GM21529 (cell line): ENCODE measurements around the gene PRKCZ.

Experiments used
- ATAC-seq: cut with Tn5 transposase; IDR thresholded peaks from one replicate; pipeline ENCODE4 v1.9.1; 2021; ENCODE audit not compliant: unreplicated experiment

Gene PRKCZ

DNA sequence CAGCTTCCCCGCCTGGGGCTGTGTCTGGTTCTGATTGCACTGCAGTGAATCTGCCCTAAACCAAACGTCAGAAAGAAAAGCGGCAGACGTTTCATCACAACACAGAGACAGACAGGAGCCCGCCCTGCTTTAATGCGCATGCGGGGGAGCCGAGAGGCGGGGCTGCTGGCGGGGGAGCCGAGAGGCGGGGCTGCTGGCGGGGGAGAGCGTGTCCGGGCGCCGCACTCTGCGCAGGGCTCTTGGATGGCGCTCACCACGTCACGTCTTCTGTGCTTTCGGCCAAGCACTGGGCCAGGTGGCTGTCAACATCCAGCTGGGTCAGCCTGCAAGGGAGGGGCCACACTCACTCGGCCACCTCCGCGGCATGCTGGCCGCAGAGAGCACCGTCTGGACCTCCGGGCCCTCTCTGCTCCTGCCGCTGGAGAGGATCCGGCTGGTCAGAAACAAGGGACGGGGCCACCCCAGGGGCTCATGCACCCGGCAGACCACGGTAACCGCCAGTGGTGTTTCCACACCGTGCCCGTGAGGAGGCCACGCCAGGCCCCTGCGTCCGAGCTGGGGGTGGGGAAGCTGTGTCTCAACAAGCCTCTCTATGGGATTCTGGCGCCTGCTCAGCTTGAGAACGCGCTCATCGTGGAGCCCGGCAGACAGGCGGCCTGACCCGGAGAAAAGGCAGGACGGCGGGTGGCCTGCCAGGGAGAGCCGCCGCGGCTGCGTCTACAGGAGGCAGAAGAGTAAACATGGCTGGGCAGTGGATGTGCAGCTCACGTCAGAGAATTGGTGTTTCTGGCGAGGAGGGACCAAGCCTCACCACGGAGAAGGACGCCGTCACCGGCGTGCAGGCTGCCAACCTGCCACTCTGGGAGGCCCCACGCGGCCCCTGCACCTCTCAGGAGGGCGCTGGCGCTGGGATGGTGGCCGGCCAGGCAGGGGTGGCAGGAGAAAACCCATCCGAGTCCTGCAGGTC, 139.5 kb downstream of the PRKCZ start:
- ATAC-seq: peak; percentile 82

DNA sequence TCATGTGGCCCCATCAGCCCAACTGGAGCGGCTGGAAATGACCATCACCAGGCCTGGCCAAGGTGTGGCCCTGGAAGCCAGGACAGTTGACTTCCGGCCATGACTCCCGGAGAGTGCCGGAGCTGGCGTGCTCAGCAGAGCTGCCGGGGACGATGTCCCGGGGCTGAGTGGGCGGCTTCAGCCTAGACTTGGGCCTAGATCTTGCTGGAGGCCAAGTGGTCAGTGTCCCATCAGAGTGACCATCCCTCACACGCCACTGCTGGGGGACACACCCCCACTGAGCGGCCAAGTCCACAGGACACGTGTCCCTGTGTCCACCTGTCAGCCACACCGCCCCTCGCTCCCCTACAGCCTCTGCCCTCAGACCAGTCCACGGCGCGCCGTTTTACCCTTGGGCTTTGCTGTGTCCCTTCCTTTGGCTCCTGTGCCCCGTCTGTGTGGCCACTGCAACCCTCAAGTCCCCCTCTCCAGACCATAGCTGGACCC, 140.3 kb downstream of the PRKCZ start:
- ATAC-seq: no peak

DNA sequence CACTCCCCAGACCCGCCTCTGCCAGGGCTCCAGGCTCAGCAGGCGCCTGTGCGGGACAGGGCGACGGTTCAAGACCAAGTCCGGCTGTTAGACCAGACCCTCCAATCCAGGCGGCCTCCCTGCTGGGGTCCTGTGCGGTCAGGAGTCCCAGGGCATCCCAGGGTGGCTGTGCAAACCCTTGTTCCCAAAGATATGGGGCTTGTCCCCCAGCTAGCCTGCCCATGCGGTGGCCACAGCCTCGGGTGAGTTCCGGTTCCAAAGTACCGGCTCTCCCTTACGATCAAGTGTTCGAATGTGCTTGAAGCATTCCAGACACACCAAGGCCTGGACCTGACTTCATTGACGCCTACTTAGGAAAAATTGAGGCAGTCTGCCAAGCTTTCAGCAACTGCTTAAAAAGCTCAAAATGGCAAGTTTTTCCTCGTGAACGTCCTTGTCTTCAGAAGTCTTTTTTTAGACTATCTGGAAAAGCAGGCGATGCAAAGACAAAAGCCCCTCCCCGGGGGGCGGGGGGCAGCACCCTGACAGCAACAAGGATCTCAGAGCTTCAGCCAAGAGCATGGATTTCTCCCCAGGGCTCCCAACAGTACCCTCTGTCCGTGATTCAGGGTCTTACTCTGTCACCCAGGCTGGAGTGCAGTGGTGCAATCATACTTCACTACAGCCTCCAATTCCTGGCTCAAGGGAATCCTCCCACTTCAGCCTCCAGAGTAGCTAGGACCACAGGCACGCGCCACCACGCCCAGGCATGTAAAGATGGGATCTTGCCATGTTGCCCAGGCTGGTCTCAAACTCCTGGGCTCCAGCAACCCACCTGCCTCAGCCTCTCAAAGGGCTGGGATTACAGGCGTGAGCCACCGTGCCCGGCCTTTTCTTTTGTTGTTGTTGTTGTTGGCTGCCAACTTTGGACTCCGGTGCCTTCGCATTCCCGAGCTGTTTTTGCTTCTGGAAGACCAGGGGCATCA, 142.1 kb downstream of the PRKCZ start:
- no peak for ATAC-seq

- ATAC-seq: no peak
These were observed 143.5 kb downstream of the PRKCZ start for GRCh38 chr1:2193514-2194281.

GRCh38 chr1:2194319-2194897, 144.2 kb downstream of the PRKCZ start, which contains the start of gene FAAP20:
Gene FAAP20, minus strand, starts transcription at chr1:2194772. Its CDS starts 23 bp downstream, at chr1:2194749.
- ATAC-seq: peak; percentile 54

DNA sequence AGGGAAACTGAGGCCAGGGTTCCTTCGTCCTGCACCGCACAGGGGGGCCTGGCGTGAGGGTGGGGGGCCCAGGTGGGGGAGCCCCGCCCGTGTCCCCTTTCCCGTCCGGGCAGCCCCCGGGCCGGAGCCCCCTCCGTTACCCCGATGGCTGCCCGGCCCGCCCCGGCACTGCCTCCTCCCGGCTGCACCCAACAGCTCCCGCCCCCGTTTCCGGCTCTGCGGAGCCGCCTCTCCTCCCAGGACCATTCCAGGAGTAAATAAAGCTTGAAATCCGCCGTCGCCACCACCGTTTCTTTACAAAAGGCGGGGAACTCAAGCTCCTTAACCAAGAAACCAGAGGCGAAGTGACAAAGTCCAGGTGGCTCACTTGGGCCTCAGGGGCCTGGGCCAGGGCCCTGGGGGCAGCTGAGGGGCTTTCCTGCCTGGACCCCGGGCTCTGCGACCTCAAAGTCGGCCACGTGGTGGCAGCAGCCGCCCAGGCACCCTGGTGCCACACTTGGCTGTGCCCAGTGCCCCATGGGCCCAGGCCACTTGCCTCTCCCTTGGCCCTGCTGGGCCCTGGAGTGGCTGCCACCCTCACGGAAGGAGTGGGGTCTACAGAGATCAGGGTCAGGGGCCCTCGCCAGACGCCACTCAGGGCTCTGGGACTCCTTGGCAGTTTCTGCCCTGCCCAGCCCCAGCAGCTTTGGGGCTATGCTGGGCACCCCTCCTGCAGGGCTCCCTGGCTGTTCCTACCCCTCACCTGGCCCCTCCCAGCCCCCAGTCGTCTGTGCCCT, 144.9 kb downstream of the PRKCZ start:
- ATAC-seq: peak; percentile 67

DNA sequence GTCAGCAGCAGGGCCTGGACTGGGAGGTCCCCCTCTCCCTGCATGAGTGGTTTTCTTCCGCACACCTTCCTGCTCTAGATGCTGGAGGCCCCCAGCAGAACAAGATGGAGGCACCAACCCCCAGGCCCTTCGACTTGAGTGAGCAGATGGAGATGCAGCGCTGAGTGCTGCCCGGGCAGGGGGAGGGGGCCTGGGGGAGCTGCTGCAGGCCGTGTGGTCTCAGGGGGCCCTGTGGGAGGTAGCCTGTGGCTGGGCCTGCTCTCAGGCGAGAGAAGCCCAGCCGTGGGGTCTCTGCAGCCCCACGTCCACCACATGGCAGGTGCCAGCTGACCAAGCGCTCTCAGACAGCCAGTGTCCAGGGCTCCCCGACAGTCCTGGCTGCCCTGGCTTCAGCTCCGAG, 145.6 kb downstream of the PRKCZ start:
- no peak for ATAC-seq

DNA sequence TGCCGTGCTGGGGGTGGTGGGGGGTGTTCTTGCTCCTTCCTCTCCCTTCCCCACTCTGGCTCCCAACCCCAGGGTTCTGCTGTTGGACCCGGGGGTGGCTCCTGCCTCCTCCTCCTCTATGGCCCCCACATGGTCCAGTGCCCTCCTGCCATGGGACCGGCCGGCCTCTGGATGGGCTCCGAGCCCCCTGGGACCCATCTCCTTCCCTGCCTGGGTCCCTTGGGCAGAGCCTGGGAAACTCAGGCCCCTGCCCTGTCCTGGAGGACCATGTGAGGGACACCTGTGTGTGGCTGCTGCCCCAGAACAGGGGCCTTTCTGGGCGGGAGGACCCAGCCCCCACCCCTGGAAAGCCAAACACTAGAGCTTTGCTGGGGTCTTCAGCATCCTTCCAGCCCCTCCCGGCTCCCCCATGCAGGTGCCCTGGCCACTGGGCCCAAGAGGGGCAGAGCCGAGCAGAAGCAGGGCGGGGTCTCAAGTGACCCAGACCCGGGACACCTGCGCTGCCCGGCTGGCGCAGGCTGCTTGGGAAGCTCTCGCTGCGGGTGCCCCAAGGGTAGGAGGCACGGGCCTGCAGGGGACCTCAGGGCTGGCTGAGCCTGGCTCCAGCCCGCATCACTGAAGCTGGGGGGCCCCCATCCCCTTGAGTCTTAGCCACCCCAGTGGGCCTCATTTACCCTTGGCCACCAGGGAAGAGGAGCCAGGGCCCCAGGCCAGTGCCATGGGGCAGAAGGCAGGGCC, 146.9 kb downstream of the PRKCZ start:
- no peak for ATAC-seq

GRCh38 chr1:2197707-2198165, 147.5 kb downstream of the PRKCZ start:
- ATAC-seq: no peak

DNA sequence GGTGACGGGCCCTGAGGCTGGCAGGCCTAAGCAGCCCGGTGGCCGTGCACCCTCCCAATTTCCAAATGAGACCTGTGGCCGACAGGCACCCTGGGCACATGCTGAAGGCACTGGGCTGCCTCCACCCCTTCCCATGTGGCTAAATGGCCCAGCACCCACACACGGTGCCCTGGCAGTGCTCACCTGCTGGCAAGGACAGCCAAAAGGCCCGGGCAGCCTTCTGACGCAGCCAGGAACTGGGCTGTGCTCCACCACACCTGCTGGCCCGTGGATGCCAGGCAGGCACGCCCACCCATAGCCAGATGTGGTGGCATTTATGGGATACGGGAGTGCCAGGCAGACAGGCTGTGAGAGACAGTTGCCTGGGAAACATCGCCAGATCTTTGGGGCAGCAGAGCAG, 148.4 kb downstream of the PRKCZ start:
- no peak for ATAC-seq

GRCh38 chr1:2199042-2199810, 149.0 kb downstream of the PRKCZ start:
- ATAC-seq: no peak

DNA sequence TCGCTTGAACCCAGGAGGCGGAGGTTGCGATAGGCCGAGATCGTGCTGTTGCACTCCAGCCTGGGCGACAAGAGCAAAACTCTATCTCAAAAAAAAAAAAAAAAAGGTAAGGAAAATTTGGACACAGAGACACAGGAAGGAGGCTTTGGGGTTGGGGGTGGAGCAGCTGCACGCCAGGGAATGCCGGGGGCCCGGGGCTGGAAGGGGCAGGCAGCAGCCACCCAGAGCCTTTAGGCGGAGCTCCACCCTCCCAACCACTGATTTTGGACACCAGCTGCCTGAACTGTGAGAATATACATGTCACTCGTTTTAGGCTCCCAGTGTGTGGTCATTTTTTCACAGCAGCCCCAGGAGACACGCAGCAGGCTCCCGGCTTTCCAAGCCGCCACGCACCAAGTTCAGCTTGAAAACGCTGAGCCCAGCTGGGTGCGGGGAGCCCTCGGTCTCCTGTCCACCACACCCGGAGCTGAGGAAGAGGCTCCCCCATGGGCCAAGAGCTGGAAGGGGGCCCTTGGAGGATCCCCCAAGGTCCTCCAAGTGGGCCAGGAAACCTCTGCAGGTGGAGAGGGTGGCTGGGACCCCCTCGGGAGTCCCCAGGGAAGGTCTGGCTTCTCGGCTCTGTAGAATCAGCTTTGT, 150.2 kb downstream of the PRKCZ start:
- ATAC-seq: no peak

DNA sequence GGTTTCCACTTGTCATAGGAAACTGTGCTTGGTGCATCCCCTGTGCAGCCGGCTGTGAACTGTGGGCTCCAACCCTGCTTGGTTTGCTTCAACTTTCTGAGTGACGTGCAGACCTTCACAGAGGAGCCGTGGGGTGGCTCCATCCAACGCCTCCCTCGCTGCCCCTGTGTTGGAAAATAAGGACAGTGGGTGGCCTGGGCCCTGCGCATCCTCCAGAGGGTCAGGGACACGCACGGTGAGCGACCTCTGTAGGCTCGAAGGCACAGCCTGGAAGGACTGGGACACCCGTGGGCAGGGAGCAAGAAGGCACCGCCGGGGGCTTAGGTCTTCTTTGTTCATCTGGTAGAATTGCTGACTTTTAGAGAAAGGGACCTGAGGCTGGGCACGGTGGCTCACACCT, 150.9 kb downstream of the PRKCZ start:
- no peak for ATAC-seq

DNA sequence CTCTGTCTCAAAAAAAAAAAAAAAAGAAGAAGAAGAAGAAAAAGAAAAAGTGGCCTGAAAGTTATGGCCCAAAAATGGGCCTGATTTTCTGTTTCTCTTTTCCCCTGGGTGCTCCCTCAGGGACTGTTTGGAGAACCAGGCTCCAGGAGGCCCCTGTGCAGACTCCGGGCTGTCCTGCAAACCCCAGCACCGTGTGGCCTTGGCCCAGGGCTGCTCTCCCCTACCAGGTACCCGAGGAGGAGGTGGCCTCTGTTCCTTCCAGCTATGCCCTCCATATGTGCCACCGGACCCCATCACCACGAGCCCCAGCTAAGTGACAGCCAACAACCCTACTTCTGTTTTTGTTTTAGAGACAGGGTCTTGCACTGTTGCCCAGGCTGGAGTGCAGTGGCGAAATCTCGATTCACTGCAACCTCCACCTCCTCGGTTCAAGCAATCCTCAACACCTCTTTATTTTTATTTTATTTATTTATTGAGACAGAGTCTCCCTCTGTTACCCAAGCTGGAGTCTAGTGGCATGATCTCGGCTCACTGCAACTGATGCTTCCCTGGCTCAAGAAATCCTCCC, 151.9 kb downstream of the PRKCZ start:
- no peak for ATAC-seq

GRCh38 chr1:2202843-2203601, 152.8 kb downstream of the PRKCZ start:
- no peak for ATAC-seq

DNA sequence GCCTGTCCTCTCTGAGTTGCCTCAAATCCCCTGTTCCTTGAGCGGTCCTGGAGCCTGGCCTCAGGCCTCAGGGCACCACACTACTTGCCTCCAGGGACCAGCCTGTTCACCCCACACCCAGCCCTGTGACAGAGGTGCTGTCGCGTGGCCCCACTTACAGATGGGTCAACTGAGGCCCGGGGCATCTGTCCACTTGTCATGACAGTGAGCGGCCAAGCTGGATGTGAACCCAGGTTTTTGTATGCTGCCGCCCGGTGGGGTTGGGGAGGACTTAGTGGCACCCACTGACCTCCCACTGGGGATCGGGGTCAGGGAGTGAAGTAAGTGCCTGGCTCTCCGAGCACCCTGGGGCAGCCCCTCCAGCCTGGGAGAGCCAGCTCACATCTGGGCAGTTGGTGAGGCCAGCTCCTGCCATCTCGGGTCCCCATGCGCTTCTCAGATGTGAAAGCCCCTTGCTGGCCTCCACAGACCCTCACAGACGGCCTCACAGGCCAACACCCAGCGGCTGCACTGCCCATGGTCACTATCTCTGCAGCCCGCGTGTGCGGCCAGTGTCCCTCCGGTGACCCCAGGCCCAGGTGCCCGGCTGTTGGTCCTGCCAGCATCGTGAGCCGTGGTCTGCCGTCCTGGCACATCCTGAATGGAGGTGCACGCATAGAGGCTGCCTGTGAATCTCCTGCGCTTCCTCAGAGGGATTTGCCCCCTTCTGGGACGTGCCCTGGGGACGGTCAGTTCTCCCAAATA, 153.6 kb downstream of the PRKCZ start:
- ATAC-seq: no peak
